Esophagus muscularis mucosa (tissue), 4 donors: Measurements from ENCODE around the gene NRXN3.

Experiments
- EP300 ChIP-seq: sonication (generic); formaldehyde crosslinking; IDR thresholded peaks from one replicate; pipeline ENCODE4 v1.6.1; 2017; ENCODE audit warnings: antibody characterized with exemption
- POLR2A ChIP-seq: fragments of 450-650 bp; IDR thresholded peaks from one replicate; pipeline ENCODE4 v1.6.1; 2017; ENCODE audit warnings: antibody characterized with exemption, moderate library complexity, mild to moderate bottlenecking, low read depth
- POLR2AphosphoS5 ChIP-seq, 2 donors: sonication (generic); formaldehyde crosslinking; IDR thresholded peaks; one replicate each; pipeline ENCODE4 v1.6.1; 2017; ENCODE audit warnings: antibody characterized with exemption in 2 of 2
- TF ChIP-seq, protein P1 (sequence below), 3 experiments: fragments of 200-600 bp in 2 of 3; fragments of 450-650 bp in 1 of 3; sonication (generic) in 2 of 3; IDR thresholded peaks; one replicate each; pipeline ENCODE4 v1.5.1; 2017 to 2019; ENCODE audit warnings: antibody characterized with exemption in 3 of 3, mild to moderate bottlenecking in 2 of 3, moderate library complexity in 1 of 3

DNA sequence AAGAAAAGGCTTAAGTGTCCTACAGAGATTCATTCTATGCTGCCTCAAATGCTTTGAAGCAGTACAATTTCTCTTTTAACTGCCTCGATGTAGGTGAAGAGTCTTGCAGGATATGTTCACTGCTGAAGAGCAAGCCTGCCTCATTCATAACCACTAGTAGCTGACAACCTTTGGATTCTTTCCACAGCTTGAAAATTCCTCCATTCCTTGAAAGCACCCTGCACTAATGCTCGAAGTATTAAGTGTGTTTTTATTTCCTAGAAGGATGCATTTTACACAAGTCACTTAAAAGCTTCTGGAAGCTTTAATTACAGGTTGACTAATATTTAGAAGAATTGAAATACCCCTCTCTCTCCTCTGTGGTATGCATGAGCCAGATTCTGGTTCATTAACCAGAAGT, 1611.7 kb downstream of the NRXN3 start:
- TF ChIP-seq, protein P1, sequence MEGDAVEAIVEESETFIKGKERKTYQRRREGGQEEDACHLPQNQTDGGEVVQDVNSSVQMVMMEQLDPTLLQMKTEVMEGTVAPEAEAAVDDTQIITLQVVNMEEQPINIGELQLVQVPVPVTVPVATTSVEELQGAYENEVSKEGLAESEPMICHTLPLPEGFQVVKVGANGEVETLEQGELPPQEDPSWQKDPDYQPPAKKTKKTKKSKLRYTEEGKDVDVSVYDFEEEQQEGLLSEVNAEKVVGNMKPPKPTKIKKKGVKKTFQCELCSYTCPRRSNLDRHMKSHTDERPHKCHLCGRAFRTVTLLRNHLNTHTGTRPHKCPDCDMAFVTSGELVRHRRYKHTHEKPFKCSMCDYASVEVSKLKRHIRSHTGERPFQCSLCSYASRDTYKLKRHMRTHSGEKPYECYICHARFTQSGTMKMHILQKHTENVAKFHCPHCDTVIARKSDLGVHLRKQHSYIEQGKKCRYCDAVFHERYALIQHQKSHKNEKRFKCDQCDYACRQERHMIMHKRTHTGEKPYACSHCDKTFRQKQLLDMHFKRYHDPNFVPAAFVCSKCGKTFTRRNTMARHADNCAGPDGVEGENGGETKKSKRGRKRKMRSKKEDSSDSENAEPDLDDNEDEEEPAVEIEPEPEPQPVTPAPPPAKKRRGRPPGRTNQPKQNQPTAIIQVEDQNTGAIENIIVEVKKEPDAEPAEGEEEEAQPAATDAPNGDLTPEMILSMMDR (IDR thresholded peaks at IDR 0.05) = no peak
- no peak for TF ChIP-seq POLR2A
- no peak for TF ChIP-seq POLR2AphosphoS5 (IDR thresholded peaks at IDR 0.05)
- TF ChIP-seq EP300 = no peak
